GM19455 (cell line): ENCODE results near the gene HAUS8.
"Not testable (repeated sequence)": the region's sequence is repeated elsewhere in the genome, so short reads cannot be mapped to it uniquely, and the experiment has no call there.

Source experiments
- ATAC-seq: cut with Tn5 transposase; IDR thresholded peaks from one replicate; pipeline ENCODE4 v1.9.1; 2021; ENCODE audit not compliant: unreplicated experiment

HAUS8 gene

DNA sequence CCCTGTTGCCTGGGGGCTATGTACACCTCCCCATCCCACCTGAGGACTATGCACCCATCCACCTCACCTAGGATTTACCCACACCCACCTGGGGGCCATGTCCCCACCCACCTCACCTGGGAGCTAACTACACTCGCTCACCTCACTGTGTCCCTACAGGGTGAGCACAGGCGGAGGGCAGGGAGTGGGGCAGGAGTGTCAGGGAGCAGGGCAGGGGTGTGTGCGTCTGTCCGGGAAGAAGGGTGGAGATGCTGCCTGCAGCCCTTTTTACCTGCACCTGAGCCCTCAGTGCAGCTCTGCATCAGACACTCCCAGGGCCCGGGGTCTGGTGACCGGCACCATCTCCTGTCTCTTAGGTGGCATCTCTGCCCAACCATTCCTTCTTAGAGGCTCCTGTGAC, 38.1 kb downstream of the HAUS8 start:
- ATAC-seq, result no peak

DNA sequence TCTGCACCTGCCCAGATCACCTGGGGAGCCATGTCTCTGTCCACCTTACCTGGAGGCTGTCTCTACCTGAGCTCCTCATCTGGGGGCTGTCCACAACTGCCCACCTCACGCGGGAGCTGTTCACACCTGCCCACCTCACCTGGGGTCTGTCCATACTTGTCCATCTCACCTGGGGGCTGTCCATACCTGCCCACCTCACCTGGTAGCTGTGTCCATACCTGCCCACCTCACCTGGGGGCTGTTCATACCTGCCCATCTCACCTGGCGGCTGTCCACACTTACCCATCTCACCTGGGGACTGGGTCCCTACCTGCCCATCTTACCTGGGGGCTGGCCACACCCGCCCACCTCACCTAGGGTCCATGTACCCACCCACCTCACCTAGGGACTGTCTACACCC, 38.6 kb downstream of the HAUS8 start:
- no peak for ATAC-seq

DNA sequence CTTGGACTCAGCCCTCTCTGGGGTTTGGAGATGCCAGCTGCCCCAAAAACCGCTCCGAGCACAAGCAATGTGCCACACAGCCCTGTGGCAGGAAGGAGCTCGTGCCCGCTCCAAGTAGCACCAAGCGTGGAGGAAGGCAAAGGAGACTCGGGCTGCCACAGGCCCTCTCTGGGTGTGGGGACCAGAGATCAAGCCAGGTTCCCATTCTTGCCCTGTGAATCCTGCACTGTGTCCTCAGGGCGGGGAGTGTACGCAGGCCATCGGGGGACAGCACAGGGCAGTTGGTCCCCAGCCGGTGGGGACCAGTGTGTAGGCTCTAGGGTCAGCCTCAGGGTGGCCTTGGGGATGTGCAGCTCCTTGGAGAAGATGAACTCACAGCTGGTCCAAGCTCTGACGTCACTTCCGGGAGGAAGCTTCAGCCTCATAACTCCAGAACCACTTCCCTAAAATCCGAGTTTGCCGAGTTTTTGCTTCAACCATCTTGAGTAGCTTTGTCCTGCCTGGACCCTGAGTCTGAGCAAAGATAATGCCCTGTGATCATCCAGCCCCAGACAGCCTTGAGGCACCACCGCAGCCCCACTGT, 39.3 kb downstream of the HAUS8 start:
- no peak for ATAC-seq

- ATAC-seq, result no peak
Measured at GRCh38 chr19:17031741-17032140, 43.5 kb downstream of the HAUS8 start.

- ATAC-seq, result no peak
Measured at GRCh38 chr19:17027535-17027975, 47.7 kb downstream of the HAUS8 start.

- no peak for ATAC-seq
Measured at GRCh38 chr19:17026706-17027534, 48.3 kb downstream of the HAUS8 start, which contains the start of gene CPAMD8. Gene CPAMD8 (minus strand): TSS chr19:17026810. CDS start chr19:17026642, 168 bp downstream.

DNA sequence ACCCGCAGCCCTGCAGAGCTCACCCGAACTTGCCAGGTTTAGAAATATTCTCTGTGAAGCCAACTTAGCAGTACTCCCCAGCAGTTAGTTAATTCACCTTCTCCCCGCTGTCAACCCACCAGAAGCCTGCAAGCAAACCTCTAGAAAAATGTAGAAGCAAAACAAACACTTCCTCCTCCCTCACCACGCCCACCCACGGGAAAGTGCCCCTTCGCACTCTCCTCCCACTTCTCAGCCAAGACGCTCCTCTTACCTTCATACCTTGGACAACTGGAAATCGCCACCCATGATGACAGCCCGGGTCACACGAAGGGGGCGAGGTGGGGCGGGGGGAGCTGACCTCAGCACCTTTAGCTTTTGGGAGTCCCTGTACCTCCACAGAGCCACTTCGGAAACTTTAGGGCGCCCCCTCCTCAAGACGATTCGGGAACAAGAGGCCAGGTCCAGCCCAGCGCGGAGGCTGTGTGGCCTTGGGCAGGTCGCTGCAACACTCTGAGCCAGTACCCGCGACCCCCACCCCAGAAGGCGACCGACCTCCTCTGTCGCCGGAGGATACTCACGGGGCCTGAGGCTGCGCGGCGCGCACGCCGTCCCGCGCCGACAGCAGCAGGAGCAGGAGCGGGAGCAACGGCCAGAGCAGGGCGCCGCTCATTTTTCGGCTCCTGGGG, 49.1 kb downstream of the HAUS8 start:
- no peak for ATAC-seq

DNA sequence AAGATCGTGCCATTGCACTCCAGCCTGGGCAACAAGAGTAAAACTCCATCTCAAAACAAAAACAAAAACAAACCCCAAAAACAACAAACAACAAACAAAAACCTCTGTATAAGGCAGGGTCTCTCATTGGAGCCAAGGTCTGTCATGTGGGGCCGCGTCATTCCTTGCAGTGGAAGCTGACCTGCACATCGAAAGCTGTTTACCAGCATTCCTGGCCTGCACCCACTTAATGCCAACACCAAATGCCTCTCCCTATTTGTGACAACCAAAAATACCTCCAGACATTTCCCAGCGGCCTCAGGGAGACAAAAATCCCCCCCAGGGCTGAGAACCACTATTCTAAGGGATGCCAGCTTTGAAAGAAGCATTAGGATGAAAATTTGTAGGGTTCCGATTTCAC, 49.9 kb downstream of the HAUS8 start:
- no peak for ATAC-seq

GRCh38 chr19:17024941-17025340, 50.3 kb downstream of the HAUS8 start:
- ATAC-seq, result not testable (repeated sequence)

- no peak for ATAC-seq
Measured at GRCh38 chr19:17023805-17024204, 51.4 kb downstream of the HAUS8 start.

DNA sequence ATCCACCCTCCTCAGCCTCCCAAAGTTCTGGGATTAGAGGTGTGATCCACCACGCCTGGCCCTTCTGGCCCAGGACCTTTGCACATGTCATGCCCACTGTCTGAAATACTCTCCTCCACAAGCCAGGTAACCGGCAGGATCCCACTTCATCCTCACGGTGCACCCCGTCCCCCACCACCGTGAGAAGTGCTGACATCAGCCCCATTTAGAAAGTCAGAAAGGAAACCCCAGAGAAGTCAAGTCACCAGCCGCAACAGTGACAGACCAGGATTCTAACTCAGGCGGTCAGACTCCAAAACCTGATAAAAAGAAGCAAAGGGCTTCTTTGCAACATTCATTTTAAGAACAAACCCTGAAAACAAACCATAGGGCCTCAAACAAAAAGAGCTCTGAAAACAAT, 52.5 kb downstream of the HAUS8 start:
- no peak for ATAC-seq

DNA sequence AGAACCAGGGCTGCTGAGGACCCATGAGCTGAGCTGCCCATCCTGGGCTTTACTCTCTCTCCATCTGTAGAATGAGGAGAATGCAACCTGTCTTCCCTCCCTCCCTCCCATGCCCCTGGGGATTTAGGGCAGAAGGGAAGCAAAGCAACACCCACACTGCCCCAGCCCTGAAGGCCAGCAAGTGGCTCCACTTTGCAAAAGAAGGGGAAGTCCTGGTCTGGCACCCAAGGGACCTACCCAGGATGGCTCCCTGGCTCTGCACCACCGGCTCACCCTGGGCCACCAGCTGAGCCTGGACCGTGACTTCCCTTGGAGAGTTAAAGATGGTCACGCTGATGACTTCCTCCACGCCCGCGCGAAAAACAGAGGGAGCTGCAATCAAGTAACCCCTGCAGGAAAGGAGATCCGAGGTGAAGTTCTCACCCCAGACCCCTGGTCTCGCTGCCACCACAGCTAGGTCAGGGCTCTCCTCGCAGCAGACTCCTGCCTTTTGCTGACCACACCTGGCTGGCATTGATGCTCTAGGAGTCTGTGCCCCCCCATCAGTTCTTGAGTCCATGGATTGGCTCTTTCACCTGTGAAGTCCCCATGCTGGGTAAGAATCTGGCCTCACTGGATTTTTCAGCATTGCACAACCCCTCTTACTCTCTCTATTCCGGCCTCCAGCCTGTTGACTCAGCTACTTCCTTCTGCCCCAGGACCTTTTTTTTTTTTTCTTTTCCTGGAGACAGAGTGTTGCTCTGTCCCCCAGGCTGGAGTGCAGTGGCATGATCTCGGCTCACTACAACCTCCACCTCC, 53.3 kb downstream of the HAUS8 start:
- no peak for ATAC-seq

DNA sequence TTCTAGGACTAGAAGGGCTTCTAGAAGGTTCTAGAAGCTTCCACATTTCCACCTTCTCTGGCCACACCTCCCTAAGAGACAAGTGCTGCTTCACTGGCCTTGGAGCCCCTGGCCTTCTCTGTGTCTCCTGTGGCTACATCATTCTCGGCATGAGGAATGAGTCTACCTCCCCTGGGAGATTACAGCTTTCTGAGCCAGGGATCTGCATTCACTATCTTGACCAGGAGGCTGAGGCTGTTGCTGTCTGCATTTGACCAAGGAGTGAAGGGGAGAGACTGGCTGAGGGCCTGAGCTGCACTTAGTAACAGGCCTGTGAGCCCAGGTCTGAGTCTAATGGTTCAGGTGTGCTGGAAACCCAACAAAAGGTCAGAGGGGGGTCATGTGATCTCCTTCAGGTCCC, 53.9 kb downstream of the HAUS8 start:
- no peak for ATAC-seq

DNA sequence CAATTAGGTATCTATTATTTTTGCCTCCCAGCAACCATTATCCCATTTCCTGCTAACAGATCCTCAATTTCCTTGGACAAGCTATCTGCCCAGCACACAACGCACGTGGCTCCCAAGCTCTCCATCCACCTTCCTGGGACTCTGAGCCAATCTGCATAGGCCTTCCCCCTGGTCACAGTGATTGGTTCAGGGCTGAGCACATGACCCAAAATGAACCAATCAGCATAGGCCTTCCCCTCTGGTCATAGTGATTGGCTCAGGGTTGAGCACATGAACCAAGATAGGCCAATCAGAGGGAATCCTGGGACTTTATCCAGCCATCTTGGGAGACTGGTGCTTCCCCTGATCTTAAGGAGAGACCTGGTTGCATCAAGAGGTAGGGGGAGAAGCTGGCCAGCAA, 54.4 kb downstream of the HAUS8 start:
- no peak for ATAC-seq

DNA sequence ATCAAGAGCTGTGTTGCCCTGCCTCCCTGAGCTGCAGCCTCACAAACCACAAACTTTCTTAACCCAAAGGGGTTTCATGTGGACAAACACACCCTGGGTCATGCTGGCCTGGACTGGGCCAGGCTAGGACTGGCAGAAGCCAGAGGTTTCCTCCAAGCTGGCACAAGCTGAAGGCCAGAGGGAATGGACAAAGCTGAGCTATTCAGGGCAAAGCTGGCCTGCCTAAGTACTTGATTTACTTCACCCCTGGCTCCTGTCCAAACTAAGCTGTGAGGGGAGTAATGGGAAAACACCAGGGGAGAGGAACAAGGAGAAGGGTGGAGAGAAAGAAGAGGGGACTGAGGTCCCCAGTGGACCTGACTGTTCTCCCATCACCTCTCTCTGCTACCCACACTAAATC, 54.9 kb downstream of the HAUS8 start:
- ATAC-seq, result no peak

GRCh38 chr19:17014212-17014861, 60.9 kb downstream of the HAUS8 start:
- not testable (repeated sequence) for ATAC-seq

DNA sequence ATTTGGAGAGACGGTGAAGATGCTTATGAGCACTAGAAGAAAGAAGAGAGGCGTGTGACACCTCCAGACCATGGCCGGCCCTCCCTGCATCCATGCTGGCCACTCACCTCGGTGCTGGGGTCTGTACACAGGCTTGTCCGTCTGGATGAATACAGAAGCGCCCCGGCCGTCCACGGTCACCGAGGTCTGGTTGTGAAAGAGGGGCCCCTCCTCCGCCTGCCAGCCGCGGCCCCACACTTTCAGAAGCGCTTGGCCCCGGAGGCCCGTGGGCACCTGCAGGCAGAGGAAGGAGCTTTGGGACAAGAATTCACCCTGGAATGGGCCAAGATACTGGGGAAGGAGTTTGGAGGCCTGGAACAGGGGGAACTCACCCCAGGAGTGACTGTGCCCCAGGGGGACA, 63.8 kb downstream of the HAUS8 start:
- no peak for ATAC-seq

GRCh38 chr19:17006579-17006978, 68.7 kb downstream of the HAUS8 start:
- no peak for ATAC-seq

DNA sequence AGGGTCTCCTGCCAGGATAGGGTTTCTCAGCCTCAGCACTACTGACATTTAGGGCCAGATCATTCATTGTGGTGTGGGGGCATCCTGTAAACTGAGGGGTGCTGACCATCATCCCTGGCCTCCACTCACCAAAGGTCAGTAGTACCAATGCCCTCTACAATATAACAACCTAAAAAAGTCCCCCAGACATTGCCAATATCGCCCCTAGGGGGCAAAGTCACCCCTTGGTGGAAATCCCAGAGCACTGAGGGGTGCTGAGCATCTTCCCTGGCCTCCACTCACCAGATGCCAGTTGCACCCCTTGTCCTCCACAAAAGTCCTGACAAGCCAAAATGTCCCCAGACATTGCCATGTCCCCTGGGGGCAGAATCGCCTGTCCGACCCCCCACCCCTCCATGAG, 70.3 kb downstream of the HAUS8 start:
- no peak for ATAC-seq

- no peak for ATAC-seq
Measured at GRCh38 chr19:17004386-17004785, 70.9 kb downstream of the HAUS8 start.

- ATAC-seq, result no peak
Measured at GRCh38 chr19:17002455-17002854, 72.8 kb downstream of the HAUS8 start.
